GM21447 (cell line): Measurements from ENCODE around the gene SRSF12.

Experiments used
- ATAC-seq: cut with Tn5 transposase; IDR thresholded peaks from one replicate; pipeline ENCODE4 v1.9.1; 2021; ENCODE audit not compliant: unreplicated experiment

Gene SRSF12

DNA sequence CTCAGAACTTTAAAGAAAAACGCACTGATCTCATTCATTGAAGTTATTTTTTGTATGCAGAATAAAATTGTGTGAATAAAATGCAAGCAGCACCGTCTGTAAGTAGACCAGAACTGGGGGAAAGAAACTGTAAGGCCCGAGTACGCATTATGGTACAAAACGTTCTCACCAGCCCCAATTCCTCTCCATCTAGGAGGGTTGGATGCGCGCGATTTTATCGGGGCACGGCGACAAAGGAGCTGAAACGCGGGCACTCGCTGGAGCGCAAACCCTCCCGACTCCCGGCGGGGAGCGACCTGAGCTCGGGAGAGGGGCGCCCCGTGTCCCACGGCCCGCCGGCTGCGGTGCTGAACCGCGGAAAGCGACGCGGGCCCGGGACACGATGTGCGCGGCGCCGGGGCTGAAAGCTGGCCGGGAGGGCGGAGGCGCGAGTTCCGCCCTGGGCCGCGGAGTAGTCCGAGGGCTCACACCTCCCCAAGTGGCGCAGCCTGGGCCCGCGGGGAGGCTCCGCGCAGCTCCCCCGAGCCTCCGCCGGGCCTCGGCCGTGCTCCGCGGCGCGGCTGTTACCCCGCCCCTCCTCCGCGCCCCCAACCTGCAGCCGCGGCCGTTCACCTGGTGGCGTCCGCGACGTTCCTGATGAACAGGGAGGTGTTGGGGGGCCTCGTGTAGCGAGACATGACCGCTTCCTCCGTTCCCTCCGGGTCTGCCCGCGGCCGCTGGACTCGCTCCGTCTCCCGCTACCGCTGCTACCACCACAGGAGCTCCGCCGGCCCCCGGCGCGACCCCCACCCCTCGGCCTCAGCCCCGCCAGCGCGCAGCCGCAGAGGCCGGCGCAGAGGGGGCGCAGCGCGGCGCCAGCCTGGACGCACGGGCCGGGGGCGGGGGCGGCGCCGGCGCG, at the start of gene SRSF12:
Gene SRSF12, minus strand, starts transcription at position 861 of the 898 bp plus-strand sequence. Its CDS starts 184 bp downstream, at position 677.
- peak; percentile 62 for ATAC-seq

DNA sequence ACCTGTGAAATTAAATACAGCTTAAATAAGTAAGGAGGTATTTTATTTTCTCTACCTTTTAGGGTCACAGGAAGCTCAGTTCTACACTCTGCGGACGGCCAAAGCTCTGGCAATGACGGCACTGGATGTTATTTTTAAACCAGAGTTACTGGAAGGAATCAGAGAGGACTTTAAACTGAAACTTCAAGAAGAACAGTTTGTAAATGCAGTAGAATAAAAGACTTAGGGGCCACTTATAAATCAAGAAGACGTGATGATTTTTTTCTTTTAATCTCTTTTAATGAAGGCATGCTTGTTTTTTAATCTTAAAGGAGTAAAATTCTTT, 44.1 kb upstream of the SRSF12 start:
- ATAC-seq, result no peak

DNA sequence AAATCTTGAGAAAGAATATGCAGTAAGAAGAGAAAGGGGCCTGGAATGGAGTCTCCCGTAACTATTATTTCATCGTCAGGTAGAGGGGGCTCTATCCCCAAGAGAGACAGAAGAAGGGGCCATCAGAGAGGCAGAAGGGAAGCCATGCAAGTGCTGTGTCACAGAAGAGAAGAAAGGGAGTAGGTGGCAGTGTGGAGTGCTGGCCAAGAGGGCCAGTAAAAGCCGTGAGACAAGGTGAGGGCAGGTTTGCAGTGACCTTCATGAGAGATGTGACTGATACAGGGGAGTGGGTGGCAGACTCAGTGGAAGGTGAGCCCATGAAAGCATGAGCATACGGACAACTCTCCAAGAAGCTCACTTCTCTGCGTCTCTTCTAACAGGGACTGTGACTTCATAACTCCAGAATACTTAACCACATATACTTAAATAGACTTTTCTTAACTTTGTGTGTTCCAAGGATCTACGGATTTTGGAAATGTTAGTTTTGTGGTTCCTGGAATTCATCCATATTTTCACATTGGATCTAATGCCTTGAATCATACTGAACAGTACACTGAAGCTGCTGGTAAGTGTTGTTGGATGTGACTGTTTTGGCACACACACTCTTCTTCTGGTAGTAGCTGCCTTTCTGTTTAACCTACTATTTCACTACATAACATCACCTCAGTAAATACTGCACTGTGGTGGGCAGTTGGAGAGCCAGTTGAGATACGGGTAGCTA, 43.6 kb upstream of the SRSF12 start:
- ATAC-seq, result no peak

DNA sequence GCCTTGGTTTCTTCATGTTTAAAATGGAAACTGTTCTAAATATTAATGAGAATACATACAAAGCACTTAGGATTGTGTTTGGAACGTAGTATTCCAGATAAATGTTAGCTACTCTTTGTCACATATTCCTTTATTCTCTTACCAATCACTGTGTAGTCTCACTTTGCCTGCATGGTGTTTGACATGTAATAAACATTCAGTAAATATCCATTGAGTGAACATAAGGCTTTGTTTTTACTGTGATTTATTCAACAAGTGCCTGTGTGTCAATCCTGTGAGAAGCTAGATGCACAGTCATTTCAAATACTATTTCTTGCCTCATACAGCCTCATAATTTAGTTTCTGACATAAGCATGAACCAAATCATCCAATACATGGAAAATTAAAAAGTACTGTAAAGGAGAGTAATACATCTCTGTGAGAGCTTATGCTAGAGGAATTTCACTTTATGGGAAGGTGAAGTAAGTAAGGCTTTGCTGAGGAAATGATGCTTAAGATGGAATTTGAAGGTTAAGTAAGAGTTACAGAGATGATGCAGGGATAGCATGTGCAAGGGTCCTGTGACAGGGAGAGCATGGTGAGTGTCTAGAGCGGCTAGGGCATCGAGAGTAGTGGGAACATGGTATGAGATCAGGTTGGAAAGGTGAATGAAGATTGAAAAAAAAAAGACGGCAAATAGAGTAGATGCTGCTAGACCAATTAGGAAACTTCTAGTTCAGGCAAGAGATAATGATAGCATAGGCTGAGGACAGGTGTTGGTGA, 42.6 kb upstream of the SRSF12 start:
- no peak for ATAC-seq

DNA sequence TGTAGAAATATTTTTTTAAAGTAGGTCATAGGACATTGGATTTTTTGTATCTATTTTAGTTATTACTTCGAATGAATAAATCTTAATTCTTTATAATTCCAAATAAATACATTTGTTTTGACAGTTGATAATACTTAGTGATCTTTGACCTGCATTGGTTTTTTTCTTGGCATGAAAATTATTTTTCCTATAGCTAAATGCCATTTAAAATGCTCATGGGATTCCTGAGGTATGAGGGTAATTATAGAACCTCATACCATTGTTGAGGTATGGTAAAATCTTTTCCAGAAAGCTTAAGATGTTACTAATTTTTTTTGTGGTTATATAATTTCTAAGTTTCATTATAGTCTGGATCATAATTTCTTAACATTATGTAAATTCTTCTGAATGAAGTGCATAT, 36.3 kb upstream of the SRSF12 start:
- no peak for ATAC-seq

DNA sequence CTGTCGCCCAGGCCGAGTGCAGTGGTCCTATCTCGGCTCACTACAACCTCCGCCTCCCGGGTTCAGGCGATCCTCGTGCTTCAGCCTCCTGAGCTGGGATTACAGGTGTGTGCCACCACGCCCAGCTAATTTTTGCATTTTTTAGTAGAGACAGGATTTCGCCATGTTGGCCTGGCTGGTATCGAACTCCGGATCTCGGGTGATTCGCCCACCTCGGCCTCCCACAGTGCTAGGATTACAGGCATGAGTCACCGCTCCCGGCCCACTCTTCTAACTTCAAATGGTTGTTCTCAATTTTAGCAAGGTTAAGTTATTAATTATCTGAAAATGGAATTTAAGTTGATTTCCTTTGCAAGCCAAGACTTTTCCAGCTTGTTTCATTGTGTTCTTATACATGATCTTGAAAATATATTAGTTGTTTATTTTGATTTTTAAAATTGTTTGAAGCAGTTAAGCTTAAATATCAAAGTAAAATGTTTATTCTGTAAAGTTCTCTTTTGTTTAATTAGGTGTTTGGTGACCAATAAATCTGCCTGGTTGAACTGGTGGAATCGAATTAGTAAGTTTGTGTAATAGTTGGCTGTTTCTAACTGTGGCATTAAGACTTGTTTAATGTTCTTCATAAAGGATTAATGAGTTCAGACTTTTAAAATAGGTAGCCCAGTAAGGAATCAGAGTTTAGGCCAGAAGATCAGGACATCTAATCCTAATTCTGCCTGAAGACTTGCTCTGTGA, 30.3 kb upstream of the SRSF12 start:
- no peak for ATAC-seq

DNA sequence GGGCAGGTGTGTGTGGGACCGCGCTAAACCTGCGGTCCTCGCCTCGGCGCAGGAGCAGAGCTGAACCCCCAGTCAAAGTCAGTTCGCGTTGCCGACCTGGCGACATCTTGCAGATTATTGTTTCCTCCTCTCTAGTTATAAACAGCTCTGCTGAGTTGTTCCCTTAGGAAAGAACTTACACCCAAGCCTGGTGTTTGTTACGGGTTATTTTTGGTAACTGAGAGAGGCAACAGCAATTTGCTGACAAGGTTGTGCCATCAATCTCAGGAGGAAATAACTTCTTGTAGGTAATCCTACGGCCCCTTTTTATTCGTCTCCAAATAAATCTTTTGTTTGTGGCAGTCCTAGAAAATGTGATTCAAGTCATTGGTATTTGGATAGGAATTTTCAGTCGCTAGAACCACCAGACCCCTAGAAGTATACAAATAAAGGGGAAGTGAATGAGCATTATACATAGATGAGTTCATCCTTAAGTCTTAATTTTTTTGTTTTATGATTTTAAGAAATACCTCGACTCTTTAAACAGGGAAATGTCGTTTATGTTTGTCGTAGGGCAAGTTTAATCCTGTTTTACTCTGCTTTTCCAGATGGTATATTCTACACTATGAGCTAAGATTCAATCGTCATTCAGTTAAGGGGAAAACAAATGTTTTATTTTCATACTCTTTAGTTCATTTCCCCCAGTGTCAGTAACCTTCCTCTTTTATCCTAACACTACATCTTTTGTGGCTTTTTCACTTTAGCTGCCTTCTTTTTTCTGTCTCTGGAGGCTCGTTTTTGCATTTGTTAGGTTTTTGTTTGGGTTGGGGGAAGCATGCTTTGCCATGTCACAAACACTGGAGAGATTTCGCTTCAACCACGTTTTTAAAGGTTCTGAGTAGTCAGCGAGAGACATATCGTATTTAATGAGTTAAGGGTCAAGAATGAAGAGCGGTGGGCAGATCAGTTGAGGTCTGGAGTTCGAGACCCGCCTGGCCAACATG, 29.1 kb upstream of the SRSF12 start:
- peak; percentile 35 for ATAC-seq

DNA sequence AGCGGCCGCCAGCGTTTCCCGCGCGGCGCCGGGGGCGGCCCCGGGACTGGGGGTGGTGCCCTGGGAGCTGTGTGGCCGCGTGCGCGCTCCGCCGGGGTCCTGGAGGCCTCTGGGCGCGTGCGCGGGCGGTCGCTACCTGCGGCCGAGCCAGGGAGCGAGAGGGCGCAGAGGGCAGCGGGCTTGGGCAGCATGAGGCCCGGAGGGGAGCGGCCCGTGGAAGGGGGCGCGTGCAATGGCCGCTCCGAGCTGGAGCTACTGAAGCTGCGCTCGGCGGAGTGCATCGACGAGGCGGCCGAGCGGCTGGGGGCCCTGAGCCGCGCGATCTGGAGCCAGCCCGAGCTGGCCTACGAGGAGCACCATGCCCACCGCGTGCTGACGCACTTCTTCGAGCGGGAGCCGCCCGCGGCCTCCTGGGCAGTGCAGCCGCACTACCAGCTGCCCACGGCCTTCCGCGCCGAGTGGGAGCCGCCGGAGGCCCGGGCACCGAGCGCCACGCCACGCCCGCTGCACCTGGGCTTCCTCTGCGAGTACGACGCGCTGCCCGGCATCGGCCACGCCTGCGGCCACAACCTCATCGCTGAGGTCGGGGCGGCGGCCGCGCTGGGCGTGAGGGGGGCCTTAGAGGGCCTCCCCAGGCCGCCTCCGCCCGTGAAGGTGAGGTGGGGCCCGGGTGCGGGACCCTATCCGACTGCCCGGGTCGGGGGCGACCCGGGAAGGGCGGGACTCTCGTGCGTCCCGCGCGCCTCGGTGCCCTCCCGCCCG, 28.3 kb upstream of the SRSF12 start, which contains the start of gene PM20D2:
Gene PM20D2, plus strand, starts transcription at position 100 of the 762 bp plus-strand sequence. Its CDS starts 90 bp downstream, at position 190.
- ATAC-seq, result peak; percentile 74

DNA sequence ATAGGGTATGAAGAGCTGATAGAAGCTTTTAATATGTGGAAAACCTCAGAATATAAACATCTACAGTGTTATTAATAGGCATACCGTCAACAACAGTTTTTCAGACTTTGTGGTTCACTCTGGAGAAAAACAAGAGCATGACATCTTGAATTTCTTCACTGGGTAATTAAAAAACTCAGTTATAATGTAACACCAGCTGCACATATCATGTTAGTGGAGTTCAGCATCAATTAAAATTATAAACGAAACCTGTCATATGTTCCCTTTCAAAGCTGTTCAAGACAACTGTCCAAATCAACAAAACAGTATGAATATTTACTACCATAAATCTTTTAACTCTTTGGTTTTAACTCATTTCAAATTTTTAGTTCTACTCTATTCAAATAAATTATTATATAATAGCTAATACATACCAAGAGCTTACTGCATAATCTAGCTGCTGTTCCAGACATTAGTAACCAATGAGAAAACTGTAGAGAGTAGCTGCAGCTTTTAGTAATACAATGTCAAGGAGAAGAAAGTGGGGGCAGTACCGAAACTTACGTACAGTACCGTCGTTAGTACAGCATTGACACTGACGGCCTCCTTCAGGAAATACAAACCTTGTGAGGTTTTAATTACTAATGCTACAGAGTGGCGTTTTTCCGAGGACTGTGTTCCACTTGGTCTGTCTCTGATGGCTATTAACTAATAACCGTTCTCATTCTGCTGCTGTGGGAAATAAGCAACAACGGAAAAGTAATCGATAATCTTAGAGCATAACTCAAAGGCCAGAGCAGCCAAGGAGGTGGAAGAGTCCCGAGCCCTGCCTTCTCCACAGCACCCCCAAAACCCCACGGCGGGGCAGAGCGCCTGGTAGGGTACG, 27.5 kb upstream of the SRSF12 start:
- peak; percentile 66 for ATAC-seq

DNA sequence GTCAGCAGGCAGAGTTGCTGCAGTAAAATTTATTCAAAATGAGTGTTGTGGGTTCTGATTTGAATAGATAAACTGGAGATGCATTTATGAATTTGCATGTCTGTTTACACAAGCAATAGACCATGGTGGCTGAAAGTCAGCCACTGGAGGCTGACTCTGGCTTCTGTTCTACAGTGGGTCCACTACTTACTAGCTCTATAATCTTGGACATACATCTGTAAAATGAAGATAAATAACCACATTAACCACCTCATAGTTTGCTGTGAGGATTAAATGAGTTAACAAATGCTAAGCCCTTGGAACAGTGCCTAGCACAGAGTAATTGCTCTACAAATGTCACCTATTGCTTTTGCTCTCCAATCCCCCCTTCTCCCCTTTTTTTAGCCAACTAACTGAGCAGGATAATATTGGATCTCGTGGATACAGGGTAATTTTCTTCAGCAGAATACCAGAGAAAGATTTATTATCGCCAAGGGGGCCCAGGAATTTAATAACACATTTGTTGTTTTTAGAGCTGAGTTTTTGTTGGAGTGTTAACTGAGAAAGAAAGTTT, 26.6 kb upstream of the SRSF12 start:
- peak; percentile 29 for ATAC-seq

DNA sequence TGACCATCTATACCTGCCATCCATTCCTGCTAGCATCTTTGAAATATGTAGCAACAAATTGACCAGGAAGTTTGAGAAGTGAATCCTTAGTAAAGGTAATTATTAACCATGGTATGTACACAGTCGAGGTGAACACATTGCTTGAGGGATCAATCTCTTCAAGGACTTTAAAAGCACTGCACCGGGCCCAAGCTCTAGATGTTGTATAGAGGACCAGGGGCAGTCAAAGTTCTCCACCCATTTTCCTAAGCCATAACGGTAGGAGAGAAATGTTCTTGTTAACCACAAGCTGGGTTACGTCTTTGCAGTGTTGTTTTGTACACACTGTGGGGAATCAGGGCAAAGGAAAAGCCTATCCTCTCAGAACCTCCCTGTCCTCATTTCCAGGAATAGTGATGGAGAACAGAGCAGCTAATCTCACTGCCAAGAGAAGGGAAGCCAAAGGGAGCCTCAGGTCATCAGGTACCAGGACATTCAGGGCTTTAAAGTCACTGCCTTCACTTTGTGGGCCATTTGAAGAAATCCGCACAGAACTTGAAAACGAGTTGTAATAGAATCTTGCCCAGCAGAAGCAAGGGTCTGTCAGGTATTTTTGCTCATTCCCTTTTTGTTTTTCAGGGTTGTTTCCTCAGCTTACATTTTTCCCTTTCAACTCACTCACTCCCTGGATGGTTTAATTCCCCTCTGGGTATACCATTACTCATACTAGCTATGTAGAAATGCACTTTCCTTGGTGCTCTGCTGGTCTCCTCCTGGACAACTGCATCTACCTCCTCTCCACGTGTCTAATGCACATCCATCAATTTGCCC, 22.7 kb upstream of the SRSF12 start:
- no peak for ATAC-seq

DNA sequence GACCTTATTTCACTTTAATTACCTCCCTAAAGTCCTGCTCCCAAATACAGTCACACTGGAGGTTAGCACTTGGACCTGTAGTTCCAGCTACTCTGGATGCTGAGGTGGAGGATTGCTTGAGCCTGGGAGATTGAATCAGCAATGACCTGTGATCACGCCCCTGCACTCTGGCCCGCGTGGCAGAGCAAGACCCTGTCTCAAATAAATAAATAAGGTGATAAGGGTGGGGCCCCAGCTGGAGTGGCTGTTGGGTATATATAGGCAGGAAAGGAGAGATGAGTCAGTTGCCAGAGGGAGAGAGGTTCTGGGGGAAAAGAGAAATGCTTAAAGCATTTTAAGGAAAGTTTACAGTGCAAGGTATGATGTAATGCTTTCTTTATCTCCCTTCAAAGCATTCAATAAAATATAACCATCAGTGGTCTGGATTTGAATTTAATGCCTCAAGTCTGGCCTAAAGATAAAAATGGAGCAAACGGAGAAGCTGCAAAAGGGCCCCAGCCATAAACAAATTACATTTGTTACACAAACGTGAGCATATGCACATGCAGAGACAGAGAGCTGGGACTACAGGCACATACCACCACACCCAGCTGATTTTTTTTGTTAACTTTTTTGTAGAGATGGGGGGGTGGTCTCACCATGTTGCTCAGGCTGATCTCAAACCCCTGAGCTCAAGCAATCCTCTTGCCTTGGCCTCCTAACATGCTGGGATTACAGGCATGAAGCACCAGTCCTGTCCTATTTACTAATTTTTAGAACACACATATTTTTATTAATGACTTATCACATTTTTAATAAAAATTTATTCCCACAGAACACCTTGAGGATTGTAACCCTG, 21.9 kb upstream of the SRSF12 start:
- no peak for ATAC-seq

DNA sequence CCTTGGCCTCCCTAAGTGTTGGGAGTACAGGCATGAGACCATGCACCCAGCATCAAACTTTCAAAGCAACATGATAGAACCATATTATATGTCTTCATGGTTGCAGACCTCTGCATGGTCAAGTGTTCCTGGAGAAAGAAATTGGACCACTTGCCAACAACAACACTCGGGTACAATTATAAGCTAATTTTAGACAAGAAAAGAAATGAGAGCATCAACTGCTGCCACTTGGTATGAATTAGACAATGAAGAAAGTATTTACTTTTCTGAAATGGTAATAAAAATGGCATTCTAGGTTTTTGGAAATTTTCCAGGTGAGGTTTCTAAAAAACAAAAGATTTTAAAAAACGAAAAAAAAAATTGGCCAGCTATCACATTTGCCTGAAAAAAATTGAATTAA, 20.3 kb upstream of the SRSF12 start:
- ATAC-seq, result no peak

DNA sequence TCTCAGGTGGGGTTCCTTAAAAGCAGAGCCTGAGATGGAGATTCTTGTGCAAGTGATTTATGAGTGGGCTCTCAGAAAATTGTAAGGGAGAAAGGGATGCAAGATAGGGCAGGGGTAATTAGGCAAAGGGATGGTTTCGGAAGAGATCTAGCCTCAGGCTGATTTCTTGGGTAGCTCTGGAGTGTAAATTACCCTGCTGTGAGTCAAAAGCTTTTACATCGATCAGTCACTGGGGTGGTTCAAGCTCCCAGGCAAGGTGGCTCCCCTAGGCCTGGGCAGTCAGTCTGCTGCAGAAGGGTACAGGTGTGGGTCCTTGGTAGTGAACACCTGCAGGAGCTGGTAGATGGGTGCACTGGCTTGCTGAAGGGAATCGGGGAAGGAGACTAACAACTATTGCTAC, 16.9 kb upstream of the SRSF12 start:
- ATAC-seq, result no peak

DNA sequence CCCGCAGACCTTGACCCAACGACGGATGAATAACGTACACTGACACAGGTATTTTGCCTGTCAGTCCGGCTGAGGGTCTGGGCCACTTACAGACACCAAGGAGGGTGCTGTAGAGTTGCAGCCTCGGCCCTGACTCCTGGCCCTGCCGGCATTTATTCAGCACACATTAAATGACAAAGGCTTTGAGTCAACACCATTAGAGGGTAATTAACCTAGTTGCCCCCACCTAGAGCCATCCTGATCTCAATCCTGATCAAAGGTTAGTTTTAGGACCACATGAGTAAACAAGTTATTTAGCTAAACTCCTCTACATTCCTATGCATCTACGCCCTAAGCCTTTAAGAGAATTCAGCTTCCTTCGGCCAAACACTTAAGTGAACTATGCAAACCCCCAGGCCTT, 16.1 kb upstream of the SRSF12 start:
- ATAC-seq, result no peak

DNA sequence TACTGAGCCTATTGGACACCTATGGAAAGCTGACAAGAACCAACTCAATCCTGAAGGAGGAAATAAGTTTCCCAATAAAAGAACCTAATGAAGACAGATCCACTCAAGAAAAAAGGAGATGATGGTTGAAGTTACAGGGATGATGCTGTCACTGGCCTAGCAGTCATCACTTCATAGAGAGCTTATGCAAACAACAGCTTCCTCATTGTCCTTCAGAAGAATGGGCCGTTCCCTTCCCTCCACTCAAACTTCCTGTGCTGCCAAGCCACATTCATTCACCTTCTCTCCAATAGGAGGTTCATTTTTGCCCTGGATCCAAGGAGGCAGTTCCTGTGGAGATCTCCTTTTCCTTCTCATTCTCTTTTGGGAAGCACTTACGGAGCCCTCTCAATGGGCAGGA, 14.2 kb upstream of the SRSF12 start:
- ATAC-seq, result no peak
